ENCODE data around the gene ROBO2. TPM values are rescaled to one million over a fixed set of nuclear protein-coding genes. Genes with fewer than 3 reads are reported as not detected.

Gene ROBO2
- total RNA-seq, 1 donor from 2014 or later: 42.3 TPM

DNA sequence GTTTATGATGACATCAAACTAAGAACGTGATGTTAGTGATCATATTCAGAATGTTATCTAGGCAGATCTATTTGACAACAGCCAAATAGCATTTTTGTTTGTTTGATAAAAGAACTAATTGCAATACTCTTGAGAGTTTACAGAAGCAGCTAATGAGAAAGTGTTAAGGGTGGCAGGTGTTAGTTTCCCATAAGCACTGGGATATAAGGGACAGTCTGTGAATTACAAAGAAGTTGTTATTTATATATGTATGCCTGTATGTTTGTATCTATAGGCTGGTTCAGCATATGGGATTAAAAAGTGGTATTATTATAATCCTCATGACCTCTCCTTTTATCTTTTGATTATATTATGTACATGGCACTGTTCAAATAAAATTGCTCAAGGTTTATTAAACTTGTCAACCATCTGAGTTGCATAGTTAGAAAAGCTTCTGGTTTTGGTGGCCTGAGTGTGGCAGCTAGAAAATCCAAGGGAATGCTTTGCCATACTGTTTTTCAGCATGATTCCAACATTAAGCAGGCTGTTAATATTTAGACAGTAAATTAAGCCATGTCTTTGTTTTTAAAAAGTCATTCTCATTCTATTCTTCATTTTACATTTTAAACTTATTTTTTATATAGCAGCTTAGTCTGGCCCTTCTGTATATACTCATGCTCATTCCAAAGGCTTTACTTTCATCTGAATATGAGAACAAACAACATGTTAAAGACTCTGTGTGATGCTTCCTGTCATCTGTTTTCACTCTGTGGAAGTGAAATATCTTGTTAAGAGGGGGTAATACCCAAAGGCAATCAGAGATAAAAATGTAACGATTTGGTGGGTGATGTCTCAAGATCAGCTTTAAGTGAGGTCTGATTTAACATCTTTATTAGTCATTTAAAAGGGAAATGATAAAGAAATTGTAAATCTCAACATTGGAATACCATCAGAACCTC is 13.1 kb downstream of the ROBO2 start:
- peak; percentile 3 for DNase-seq

DNA sequence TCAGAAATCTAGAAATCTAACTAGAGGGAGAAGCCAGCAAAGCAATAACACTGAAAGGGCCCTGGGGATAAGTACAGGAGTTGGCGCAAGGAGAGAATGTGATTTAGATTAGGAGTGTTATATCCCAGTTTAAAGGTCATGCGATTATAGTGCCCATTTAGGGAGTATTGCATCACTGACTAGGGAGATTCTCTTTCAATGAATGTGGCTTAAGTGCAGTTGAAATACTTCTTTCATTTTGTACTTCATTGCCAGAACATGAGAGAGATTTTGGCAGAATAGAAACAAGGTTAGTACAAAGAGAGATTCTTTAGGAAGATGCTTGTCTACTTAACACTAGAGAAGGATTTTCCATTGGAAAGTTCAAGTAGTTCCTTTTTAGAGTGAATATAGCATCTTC is 13.9 kb downstream of the ROBO2 start:
- peak; percentile 5 for DNase-seq

DNA sequence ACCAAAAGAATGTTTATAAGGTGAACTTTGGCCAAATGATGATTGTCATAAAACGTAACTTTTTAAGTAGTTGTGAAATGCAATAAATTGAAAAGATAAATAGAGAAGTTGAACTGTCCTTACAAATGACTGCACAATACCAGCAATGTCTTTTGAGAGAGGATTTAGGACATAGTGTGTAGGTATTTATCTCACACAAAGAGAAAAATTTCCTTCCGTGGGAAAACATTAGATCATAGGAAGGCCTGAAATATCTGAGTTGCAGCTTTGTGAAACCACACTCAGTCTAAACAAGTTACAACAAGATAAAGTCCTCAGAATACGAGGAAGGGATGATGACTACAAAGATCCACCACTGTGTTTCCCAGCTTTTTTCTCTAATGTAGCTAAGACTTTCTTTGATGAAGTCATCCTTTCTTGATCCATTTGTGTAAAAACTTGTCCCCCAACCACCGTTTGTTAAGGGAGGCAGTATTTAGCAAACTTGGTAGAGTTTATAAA is 16.0 kb downstream of the ROBO2 start:
- DNase-seq: no peak

DNA sequence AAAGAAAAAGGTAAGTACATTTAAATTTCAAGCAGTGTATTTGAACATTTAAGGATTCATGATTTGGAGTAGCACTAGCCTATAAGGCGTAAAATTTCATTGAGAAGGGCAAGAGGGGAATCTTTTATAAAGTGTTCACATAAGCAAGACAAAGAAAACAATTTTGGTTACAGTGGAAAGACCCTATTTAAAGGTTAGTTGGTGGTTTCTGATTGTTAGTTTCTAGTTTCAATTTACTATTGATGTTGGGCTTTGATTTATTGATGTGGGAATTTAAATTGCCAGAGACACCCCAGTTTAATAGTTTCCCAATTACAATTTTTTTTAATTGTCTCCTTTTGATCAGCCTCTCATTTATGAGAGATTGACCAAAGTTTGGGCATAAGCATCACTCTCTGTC is 19.5 kb downstream of the ROBO2 start:
- DNase-seq: no peak

DNA sequence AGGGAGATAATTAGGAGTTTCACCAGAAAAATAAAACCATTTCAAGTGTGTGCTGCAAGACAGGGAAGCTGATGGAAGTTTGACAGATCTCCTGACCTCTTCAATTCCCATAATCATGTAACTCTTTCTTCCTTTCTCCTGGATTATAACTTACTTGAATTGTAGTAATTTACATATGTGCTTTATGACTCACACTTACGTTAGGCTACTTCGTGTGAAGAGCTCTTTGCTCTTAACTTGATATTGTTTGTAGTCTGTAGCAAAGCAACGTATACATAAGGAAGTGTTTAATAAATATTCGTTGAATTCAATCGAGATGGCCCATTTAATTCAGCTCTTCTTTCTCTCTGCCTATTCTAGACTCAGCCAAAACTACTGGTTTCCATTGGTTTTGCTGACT is 23.5 kb downstream of the ROBO2 start:
- DNase-seq: no peak

DNA sequence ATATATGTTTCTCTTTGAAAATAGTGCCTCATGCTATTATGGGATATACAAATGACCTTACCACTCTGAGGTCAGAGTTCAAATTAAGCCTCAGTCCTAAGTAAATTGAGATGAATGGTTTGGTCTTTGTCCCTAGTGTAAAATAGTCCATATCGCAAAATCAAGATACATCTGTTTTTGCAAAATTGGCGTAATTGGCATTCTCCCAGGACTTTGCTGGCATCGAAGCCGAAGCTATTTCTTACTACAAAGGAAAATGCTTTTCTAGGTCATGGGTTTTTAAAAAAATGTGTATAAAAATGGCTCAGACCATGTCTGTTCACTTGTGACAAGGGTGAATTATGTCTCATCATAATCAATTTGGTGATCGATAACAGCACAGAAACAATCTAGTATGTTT is 25.9 kb downstream of the ROBO2 start:
- no peak for DNase-seq

DNA sequence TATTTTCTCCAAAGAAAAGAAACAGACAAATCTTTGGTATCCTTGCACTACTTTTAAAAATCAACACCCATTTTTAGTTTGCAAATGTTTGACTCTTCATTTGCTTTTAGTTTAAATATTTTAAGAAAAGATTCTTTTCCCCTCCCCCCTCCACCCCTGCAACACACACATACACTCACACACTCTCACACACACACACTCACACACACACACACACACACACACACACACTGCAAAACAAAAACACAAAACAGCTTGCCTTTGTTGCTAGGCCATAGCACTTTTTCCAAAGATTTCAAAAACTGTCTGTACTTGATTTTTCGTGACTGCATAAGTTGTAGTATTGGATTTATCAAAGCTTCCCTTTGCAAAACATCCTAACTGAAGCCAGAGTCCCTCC is 26.9 kb downstream of the ROBO2 start:
- DNase-seq: no peak

DNA sequence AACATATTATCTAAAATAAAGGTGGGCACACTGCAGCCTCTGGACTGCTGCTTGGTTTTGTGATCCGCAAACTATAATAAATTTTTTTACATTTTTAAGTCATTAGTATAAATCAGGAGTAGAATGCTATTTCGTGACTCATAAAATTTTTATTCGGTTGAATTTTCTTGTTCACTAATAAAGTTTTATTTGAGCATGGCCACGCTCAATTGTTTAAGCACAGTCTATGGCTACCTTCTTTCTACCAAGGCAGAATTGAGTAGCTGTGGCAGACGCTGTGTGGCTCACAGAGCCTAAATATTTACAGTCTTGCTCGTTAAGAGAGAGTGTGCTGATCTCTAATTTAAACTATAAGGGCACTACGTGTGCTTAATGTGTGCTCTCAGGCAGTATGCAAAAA is 28.9 kb downstream of the ROBO2 start:
- DNase-seq: no peak

DNA sequence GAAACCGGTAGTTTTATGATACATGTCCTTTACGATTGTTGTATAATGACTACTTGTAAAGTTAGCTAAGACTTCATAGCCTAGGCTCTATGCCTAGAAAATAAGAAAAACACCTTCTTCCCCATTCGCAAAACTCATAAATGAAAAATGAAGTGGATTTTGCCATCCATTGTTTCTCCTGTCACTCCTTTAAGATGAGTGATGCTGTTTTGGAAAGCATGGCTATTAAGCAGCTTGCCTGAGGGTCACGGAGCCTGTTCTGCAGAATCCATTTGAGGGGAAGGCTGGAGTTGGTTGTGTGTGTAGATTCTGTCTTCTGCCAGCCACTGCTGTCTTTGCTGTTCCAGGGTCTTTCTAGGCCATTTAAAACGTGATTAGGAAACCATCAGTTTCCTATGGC is 31.5 kb downstream of the ROBO2 start:
- DNase-seq: no peak

DNA sequence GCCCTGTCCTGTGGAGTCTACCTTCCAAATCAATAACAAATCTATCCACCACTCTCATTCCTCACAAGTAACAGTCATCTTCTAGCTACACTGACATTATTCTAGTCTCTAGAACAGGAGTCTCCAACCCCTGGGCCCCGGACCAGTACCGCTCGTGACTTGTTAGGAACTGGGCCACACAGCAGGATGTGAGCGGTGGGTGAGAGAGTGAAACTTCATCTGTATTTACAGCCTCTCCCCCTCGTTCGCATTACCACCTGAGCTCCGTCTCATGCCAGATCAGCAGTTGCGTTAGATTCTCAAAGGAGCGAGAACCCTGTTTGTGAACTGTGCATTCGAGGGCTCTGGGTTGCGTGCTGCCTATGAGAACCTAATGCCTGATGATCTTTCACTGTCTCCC is 31.9 kb downstream of the ROBO2 start:
- no peak for DNase-seq

DNA sequence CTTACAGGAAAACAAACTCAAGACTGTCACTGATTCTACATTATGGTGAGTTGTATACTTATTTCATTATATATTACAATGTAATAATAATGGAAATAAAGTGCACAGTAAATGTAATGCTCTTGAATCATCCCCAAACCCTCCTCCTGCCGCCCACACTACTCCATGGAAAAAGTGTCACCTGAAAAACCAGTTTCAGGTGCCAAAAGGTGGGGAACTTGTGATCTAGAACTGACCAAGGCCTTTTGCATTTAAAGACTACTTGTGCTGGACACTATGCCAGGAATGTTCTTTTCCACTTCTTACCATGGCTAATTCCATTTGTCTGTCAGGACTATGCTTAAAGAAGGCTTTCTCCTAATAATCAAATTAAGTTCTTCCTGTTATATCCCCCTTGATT is 32.3 kb downstream of the ROBO2 start:
- no peak for DNase-seq

DNA sequence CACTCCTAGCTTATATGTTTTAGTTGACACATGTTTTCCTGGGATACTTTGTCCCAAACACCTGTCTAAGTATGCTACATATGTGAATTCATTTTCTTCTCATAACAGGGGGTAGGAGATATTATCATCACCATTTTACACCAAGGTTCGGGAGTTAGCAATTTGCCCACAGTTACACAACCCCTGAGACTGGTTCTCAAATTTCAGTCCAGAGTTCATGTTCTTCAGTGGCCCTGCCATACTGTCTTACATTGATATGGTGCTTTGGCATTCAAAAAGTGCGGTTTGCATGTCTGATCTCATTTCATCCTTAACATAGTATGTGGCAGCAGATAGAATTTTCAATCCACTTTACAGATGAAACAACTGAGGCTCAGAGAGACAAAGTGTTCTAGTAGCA is 38.4 kb downstream of the ROBO2 start:
- DNase-seq: no peak

DNA sequence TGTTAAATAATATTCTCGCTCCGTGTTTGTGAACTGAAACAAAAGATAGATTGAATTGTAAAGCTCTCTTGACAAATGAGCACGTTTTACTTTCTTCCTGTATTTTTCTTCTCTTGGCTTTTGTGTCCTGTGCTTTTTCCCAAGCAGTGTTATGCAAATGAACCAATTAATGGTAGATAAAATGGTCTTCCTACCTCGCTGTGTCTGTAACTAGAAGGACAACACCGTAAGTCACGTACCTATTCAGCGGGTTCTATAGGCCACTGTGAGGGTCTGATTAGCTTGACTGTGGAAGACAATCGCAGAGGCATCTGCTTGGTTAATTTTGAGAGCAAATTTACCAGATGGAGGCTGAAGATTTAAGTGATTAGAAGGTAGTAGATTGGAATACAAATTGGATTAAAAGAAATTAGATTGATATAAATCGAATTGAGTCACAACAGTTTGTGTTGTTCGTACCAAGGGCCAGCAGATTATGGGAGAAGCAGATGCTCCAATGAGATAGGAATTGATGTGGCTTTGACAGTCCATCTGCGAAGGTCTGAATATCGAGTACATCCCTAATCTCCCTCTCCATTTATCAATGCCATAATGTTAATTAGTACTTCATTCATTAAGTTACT is 40.2 kb downstream of the ROBO2 start:
- no peak for DNase-seq

DNA sequence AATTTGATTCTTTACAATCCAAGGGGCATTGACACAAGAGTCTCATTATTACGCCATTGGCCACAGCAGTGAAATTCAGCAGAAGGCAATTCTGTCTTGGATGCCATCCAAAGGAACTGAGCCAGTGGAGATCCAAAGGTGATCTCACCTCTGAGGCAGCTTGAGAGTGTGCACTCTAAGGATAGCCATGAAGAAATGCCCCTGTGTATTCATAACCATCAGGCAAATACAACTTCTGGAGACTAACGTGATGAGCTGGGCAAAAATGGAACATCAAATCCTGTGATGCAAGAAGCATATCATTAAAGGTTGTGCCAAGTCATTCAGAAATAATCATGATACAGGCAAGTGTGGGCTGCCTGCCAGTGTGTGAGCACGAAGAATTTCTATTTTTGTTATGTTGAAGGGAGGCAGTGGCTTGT is 41.4 kb downstream of the ROBO2 start:
- peak; percentile 16 for DNase-seq

DNA sequence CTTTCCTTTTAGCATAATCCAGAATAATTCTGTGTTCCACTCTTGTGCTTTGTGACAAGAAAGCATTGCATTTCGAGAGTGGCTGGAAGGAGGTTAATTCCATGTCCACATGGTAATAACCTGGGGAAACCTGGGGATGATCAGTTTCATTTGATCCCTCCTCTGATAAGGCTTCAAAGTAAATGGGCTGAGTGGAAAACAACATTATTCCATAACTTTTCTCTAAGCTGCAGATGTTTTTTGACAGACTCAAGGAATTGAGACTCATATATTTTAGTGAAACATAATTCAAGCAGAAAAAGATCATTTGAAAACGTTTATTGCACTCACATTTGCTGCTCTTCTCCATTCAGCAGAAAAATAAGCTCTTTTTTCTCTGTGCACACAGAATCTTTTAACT is 44.6 kb downstream of the ROBO2 start:
- DNase-seq: no peak

DNA sequence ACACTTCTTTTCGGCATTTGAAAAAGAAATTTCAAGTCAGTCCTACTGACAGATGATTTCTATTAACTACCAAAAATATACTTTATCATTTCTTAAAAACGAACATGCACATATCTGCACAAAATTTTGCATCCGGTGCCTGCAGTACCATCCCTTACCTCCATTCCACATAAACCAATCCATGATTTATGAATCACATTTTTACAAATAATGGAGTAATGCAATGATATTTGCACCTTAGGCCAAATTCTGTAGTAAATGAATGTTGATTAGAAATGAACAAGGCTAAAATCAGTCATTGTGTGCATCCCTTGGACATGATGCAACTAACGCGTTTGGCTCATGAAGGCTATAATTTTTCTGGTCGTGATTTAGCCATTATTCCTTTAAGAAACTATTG is 46.5 kb downstream of the ROBO2 start:
- no peak for DNase-seq

DNA sequence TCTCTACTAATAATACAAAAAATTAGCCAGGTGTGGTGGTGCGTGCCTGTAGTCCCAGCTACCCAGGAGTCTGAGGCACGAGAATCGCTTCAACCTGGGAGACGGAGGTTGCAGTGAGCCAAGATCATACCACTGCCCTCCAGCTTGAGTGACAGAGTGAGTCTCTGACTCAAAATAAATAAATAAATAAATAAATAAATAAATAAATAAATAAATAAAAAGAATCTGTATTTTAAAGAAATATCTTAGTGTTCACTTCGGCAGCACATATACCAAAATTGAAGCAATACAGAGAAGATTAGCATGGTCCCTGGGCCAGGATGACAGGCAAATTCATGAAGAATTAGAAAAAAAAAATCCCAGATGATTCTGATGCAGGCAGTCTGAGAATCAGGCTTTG is 51.9 kb downstream of the ROBO2 start:
- DNase-seq: no peak

DNA sequence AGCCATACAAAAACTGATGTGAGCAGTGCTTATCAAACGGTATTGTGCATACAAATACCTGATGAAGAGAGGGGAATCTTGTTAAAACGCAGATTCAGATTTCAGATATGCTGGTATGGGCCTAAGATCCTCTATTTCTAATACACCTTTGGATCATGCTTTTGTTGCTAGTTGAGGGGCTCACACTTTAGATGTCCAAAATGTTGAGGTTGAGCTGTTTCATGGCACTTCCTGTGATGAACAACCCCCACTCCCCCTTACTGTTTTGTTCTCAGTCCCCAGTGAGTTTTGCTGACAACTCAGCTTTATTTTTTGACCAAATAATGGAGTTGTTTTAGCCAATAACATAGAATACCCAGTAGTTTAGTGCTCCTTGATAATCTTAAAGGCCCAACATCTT is 53.2 kb downstream of the ROBO2 start:
- DNase-seq: no peak

DNA sequence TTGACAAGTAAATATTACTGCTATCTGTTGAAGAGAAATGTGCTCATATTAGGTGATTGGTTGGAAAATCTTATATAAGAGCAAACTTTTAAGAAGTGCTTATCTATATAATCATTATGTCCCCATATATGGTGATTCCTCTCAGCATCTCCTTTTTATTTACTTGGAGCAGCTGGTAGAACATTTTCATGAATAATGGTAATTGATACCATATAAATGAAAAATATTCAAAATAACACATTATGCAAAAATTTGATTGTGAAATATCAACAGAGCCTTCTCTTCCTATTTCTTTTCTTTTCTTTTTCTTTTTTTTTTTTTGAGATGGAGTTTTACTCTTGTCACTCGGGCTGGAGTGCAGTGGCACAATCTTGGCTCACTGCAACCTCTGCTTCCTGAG is 56.2 kb downstream of the ROBO2 start:
- no peak for DNase-seq

DNA sequence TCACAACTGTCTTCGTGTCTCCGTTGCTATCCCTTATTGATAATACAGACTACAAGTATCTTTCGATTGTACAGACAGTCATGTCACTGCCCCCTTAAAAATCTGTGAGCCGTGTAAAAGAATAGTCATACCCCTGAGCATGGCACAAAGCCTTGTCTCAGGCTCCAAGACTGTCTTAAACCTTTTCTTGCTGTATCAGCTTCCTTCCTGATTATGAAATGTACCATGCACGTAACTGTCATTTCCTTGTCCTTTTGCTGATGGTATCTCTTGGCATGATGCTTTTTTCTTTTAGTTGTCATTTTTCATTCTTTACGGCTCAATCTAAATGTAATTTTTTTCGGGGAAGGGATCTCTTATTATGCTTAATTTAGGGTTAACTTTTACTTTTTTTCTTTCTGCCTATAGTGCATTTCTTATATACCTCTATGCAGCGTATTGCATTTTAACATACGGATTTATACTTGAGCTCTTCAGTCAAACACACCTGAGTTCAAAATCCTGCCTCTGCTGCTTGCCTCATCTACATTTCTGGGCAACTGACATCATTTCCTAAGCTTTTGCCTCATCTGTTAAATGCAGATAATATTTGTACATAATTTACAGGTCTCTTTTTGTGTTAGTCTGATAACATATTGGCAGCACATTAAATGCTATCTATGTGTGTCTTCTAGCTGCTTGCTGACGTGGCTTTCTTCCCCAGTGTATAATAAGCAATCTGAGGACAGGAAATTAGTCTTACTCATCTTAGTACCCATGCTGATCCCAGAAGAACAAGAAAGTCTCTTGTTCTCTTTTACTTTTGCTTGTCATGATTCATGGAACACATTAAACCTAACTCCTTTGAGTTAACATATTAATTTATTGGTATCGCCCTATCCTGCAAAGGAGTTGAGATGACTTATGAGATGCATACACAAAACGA is 57.3 kb downstream of the ROBO2 start:
- no peak for DNase-seq

DNA sequence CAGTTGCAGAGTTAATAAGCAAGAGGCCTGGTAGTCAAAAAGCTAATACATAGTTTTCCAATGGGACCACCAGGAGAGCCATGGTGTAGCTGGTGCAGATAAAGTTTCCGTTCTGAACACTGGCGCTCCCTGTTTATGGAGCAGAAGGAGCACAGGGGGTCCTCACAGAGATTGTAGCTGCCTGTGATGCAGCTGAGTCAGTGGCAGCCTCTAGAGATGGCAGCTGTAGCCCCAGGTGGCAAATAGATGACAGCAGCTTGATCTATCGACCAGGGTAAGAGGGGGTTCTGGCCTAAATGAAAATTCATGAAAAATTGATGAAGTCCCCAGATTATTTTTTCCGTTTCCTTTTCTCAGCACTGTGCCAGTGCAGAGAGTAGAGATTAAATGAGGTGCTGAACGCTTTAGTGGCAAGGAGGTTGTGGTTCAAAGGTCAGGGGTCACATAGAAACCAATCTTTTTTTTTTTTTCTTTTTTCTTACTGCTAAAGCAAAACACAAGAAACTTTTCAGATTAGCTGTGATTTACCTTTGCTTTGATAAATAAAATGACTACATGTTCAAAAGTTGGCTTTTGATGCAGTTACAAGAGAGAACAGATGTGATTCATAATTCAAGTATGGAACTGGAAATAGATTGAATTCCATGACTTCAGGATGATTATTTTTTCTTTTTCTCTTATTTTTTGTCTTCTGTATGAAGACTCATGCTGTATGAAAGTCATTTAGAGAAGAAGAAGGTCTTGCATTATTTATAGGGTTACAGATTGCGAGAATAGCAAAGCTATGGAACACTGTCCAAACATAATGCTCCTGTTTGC is 63.3 kb downstream of the ROBO2 start:
- no peak for DNase-seq

DNA sequence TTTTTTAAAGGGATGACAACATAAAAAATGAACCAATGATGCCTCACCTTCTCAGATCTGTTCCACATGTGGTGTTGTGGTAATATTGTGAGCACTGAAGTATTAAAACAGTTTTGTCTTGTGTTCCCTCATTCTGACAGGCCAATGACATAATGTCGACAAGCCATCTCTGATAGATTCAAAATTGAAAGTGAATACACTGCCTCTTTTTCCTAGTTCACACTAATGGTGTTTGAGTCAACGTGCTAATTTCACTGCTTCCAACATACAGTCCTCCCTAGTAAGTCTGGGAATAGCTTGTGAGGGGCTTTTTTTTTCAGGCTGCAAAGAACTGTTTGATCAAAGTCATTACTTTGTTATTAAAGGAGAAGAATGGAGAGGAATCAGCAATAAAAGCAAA is 82.8 kb downstream of the ROBO2 start:
- DNase-seq: no peak
